Sigmoid colon (tissue), 4 donors: ENCODE results near the gene MACF1.

ENCODE experiments used
- CTCF ChIP-seq, 4 experiments: fragments of 450-650 bp in 3 of 4; fragments of 200-600 bp in 1 of 4; IDR thresholded peaks; one replicate each; pipeline ENCODE4 v1.5.1; 2016 to 2019; ENCODE audit warnings: antibody characterized with exemption in 4 of 4, mild to moderate bottlenecking in 3 of 4, moderate library complexity in 2 of 4
- POLR2A ChIP-seq, 2 donors: fragments of 450-650 bp; IDR thresholded peaks; one replicate each; pipeline ENCODE4 v1.6.1; 2016; ENCODE audit warnings: antibody characterized with exemption in 2 of 2, mild to moderate bottlenecking in 2 of 2, moderate library complexity in 2 of 2
- POLR2AphosphoS5 ChIP-seq, 4 donors: sonication (generic); formaldehyde crosslinking; IDR thresholded peaks; one replicate each; pipeline ENCODE4 v1.6.1; 2017; ENCODE audit warnings: antibody characterized with exemption in 4 of 4

- no peak for TF ChIP-seq POLR2A (IDR thresholded peaks at IDR 0.05)
- no peak for TF ChIP-seq CTCF (IDR thresholded peaks at IDR 0.05)
- TF ChIP-seq POLR2AphosphoS5 (IDR thresholded peaks at IDR 0.05), result no peak
Observed at GRCh38 chr1:39406533-39407450, 202.3 kb downstream of the MACF1 start.
